Erythroblast (primary cell): ENCODE data around the gene FAM13A.

Experiments used
- GATA1 ChIP-seq: IDR thresholded peaks from 2 replicates; pipeline ENCODE4 v1.6.1; 2011; ENCODE audit warnings: low read depth, mild to moderate bottlenecking, control low read depth, low read length, moderate library complexity
- POLR2A ChIP-seq: IDR thresholded peaks from 2 replicates; pipeline ENCODE4 v1.6.1; 2011; ENCODE audit warnings: mild to moderate bottlenecking, low read length

DNA sequence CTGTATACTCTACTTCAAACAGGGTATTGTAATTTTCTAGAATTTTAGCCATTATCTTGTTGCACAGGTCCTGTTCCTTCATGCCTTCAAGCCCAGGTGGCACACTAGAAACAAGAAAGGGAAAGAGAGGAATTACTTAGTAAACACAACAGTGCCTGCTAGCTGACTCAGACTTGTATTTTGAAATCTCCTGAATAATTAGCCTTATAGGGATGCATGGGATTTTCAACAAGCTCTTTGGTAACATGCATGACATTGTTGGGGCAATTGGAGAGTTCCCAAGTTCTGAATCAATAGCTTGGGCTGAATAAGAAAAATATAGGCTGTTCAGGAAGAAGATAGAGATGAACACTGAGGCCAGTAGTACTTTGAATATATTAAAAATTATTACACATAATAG is 118.8 kb downstream of the FAM13A start:
- no peak for TF ChIP-seq POLR2A
- TF ChIP-seq GATA1 = no peak
